ENCODE measurements around the gene PKIG. TPM values are rescaled to one million over a fixed set of nuclear protein-coding genes. Genes with fewer than 3 reads are reported as not detected.

The PKIG gene
- total and polyA plus RNA-seq, 10 of the 15 experiments (the other 5 are each of a cell fraction or from before 2014, with no cell fraction given) = 5.7 to 82.3 (median 39.7) TPM

DNA sequence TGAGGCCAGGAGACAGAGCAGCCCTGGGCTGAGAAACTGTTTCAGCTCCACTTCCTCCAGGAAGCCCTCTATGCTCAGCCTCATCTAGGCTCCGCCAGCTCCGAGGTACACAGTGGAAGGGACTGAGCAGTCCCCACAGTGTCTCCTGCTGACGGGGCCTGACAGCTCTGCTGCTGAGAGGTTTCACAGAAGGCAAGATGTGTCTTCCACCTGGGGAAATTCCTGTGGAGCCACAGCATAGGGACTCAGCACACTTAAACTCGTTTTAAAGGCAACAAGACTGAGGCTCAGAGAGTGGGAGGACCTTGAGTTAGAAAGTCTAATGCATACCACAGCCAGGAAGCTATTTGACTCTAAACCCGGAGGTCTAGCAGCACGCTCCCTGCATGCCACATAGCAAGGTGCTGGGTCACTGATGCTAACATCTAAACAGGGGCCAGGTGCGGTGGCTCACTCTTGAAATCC lies 62.3 kb downstream of the PKIG start:
- BruUV-seq (replicated peaks) = no TSS peak
- peak; percentile 29 for ATAC-seq
- H3K4me3 ChIP-seq = 0 out of 2 replicates have a peak overlapping the region, but pooled peaks have one; percentile 10
- in situ Hi-C loops (cut with MboI) (no loop called here), intact Hi-C loops (cut with micrococcal nuclease; ENCODE audit: unreplicated experiment) (no loop called here)
- POLR2A ChIA-PET = interaction anchor here (0.6 to 4.2 kb wide), 11 partner anchors 23 to 717 kb away, joined by 3 to 32 read pairs (median 6); no protein-coding TSS in a partner anchor
- SMC1A ChIA-PET (ENCODE audit: uncharacterized antibody, unreplicated experiment) = interaction anchor here (0.6 to 6.9 kb wide), 15 partner anchors 11 to 435 kb away, joined by 3 to 71 read pairs (median 4); partner anchors contain the start of gene PKIG
- H3K79me2 ChIP-seq (ENCODE audit: control insufficient read depth, insufficient read depth, low read length) = peaks cover 64% of the 10 kb centered on the region
- DNase-seq (ENCODE audit: low read depth, low spot score) = peak; percentile 70
- no peaks in the 10 kb centered on the region for H3K27me3 ChIP-seq (replicated peaks in 1 of 2; ENCODE audit: control insufficient read depth in 2 of 2, insufficient read depth in 2 of 2, low read length in 1 of 2)
- no peak for FAIRE-seq
- RAD21 ChIA-PET (ENCODE audit: unreplicated experiment) = interaction anchor here (0.6 to 5.0 kb wide), 12 partner anchors 10 to 169 kb away, joined by 3 to 47 read pairs (median 4); partner anchors contain the start of genes PKIG and TTPAL
- H4K20me1 ChIP-seq (ENCODE audit: control insufficient read depth, insufficient read depth) = no peaks in the 10 kb centered on the region
- WGBS (ENCODE audit: insufficient coverage, insufficient replicate concordance, low lambda C conversion rate, missing lambda C conversion rate) = 12% methylated on average over 7 of the region's 7 CpGs
- CTCF ChIA-PET = interaction anchor here (0.7 to 8.5 kb wide), 7 partner anchors 9 to 69 kb away, joined by 3 to 134 read pairs (median 4); no protein-coding TSS in a partner anchor
- H2AFZ ChIP-seq (ENCODE audit: control insufficient read depth, low read depth, low read length) = peak overlapping the region; percentile 20
- H3K4me2 ChIP-seq (ENCODE audit: control insufficient read depth, insufficient read depth) = peak overlapping the region; percentile 84
- H3K4me1 ChIP-seq (ENCODE audit: control insufficient read depth, insufficient read depth, low read length) = peaks cover 87% of the 10 kb centered on the region
- peaks cover 3% of the 10 kb centered on the region; the same call in 2 of the 3 replicates for H3K9me3 ChIP-seq (replicated peaks; ENCODE audit: control insufficient read depth, insufficient read depth, low read length)
- H3K27ac ChIP-seq (ENCODE audit: control insufficient read depth, insufficient read depth) = peak overlapping the region; percentile 99
- H3K36me3 ChIP-seq (ENCODE audit: control insufficient read depth in 2 of 2, insufficient read depth in 2 of 2, low read length in 1 of 2) = peaks cover 0 to 7% of the 10 kb centered on the region in 2 experiments; a peak in 2 of 4 replicates
- peak overlapping the region; percentile 51 for H3K9ac ChIP-seq (ENCODE audit: control insufficient read depth, insufficient read depth, low read length)
- TF ChIP-seq DPF2 (IDR thresholded peaks at IDR 0.05) (0 out of 2 replicates have a peak, but pooled peaks have one; percentile 15), EED (IDR thresholded peaks at IDR 0.05; ENCODE audit: low read depth) (peak; percentile 54), RAD21 (IDR thresholded peaks at IDR 0.05; ENCODE audit: insufficient read depth, low read depth, low read length) (peak; percentile 11; the same call in 1 of the 2 replicates), CHD4 (IDR thresholded peaks at IDR 0.05) (no peak), MEF2B (IDR thresholded peaks at IDR 0.05; ENCODE audit: partially characterized antibody, poor library complexity, severe bottlenecking) (peak; percentile 32), NBN (IDR thresholded peaks at IDR 0.05) (no peak), POLR2A (IDR thresholded peaks at IDR 0.05; ENCODE audit: low read depth, low read length) (peak; percentile 54), ZNF687 (IDR thresholded peaks at IDR 0.05) (peak; percentile 73), ESRRA (IDR thresholded peaks at IDR 0.05; ENCODE audit: low read length) (no peak), ASH2L (IDR thresholded peaks at IDR 0.05; ENCODE audit: borderline replicate concordance, low read depth) (no peak), PAX5 (IDR thresholded peaks at IDR 0.05; ENCODE audit: borderline replicate concordance, low read depth, low read length) (no peak), SMARCA5 (IDR thresholded peaks at IDR 0.05) (peak; percentile 89; the same call in 1 of the 2 replicates), ETV6 (conservative IDR thresholded peaks at IDR 0.05 in 1 of 2, IDR thresholded peaks at IDR 0.05 in 1 of 2; ENCODE audit: borderline replicate concordance in 1 of 2, low read depth in 1 of 2) (peak in 1 of 2 experiments; percentile 45; a peak in 1 of 4 replicates), POU2F2 (IDR thresholded peaks at IDR 0.05; ENCODE audit: borderline replicate concordance, low read depth, low read length) (peak; percentile 41; the same call in 1 of the 3 replicates), RB1 (IDR thresholded peaks at IDR 0.05; ENCODE audit: borderline replicate concordance) (no peak), RAD51 (IDR thresholded peaks at IDR 0.05) (peak; percentile 16; the same call in 1 of the 2 replicates), CTCF (IDR thresholded peaks at IDR 0.05 in 2 of 3, conservative IDR thresholded peaks at IDR 0.05 in 1 of 3; ENCODE audit: control insufficient read depth in 2 of 3, extremely low read depth in 1 of 3, insufficient read depth in 1 of 3, low read depth in 3 of 3, low read length in 3 of 3) (peak in 1 of 3 experiments; percentile 19; a peak in 1 of 6 replicates)
- TF ChIP-seq, protein P1, sequence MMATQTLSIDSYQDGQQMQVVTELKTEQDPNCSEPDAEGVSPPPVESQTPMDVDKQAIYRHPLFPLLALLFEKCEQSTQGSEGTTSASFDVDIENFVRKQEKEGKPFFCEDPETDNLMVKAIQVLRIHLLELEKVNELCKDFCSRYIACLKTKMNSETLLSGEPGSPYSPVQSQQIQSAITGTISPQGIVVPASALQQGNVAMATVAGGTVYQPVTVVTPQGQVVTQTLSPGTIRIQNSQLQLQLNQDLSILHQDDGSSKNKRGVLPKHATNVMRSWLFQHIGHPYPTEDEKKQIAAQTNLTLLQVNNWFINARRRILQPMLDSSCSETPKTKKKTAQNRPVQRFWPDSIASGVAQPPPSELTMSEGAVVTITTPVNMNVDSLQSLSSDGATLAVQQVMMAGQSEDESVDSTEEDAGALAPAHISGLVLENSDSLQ (IDR thresholded peaks at IDR 0.05) = peak; percentile 74
